A673 (cell line): Measurements from ENCODE around the gene HS3ST3A1. TPM values are rescaled to one million over a fixed set of nuclear protein-coding genes. Genes with fewer than 3 reads are reported as not detected.

ENCODE experiments used
- BruUV-seq: library from RNA; stranded (reverse); fragments of 400-500 nt; replicated peaks from 2 replicates; lab custom pipeline; 2021; lab: Mats Ljungman, UMichigan
- CTCF ChIA-PET: fragments of 300-600 bp; sonication (Branson Sonifier 250); formaldehyde crosslinking; loops from one replicate; lab custom pipeline; 2022; ENCODE audit warnings: antibody characterized with exemption; lab: Charles Lee
- POLR2A ChIA-PET: fragments of 300-600 bp; sonication (Branson Sonifier 250); formaldehyde crosslinking; loops from one replicate; lab custom pipeline; 2022; ENCODE audit warnings: antibody characterized with exemption; ENCODE audit not compliant: low non-redundant PET; lab: Charles Lee
- DNase-seq: peaks from one replicate; pipeline ENCODE4 v3.0.0-alpha.2; 2015; ENCODE audit warnings: low spot score
- H3K27ac ChIP-seq: fragments of 200-600 bp; sonication (generic); 2 replicates; pipeline ENCODE4 v1.5.1; 2016; ENCODE audit warnings: mixed run types, low read depth, mild to moderate bottlenecking, mixed read lengths, antibody characterized with exemption, low read length; ENCODE audit not compliant: poor library complexity, severe bottlenecking
- H3K27me3 ChIP-seq: fragments of 200-600 bp; sonication (generic); replicated peaks from 2 replicates; pipeline ENCODE4 v1.6.1; 2017; ENCODE audit warnings: mixed run types, low read depth, mild to moderate bottlenecking, mixed read lengths, antibody characterized with exemption, low read length; ENCODE audit not compliant: insufficient read depth, poor library complexity
- H3K36me3 ChIP-seq: fragments of 200-600 bp; sonication (generic); 2 replicates; pipeline ENCODE4 v1.6.1; 2016; ENCODE audit warnings: mixed run types, mild to moderate bottlenecking, mixed read lengths, antibody characterized with exemption, low read length; ENCODE audit not compliant: insufficient read depth, poor library complexity, severe bottlenecking
- H3K4me1 ChIP-seq: fragments of 200-600 bp; sonication (generic); 2 replicates; pipeline ENCODE4 v1.6.1; 2017; ENCODE audit warnings: mixed run types, mild to moderate bottlenecking, mixed read lengths, antibody characterized with exemption, low read length; ENCODE audit not compliant: insufficient read depth, poor library complexity, severe bottlenecking
- H3K4me3 ChIP-seq: fragments of 200-600 bp; sonication (generic); 2 replicates; pipeline ENCODE4 v1.5.1; 2016; ENCODE audit warnings: low read depth, mixed run types, mild to moderate bottlenecking, mixed read lengths, low read length; ENCODE audit not compliant: poor library complexity, severe bottlenecking
- H3K9me3 ChIP-seq: fragments of 200-600 bp; sonication (generic); 2 replicates; pipeline ENCODE4 v1.6.1; 2016; ENCODE audit warnings: mixed run types, low read depth, mild to moderate bottlenecking, mixed read lengths, antibody characterized with exemption, low read length; ENCODE audit not compliant: poor library complexity, severe bottlenecking
- EZH2 ChIP-seq: fragments of 200-600 bp; sonication (generic); IDR thresholded peaks from 2 replicates; pipeline ENCODE4 v1.6.1; 2017; ENCODE audit warnings: borderline replicate concordance, low read depth, mild to moderate bottlenecking, mixed read lengths, antibody characterized with exemption, low read length; ENCODE audit not compliant: poor library complexity, severe bottlenecking
- intact Hi-C: fragments of 100-400 bp; cut with micrococcal nuclease; formaldehyde crosslinking; loops from one replicate; pipeline ENCODE4 v1.10.0; 2022; ENCODE audit not compliant: unreplicated experiment
- total RNA-seq: library from RNA; stranded (reverse); gene quantifications from 2 replicates; pipeline ENCODE4 v1.2.3, GENCODE V29; 2021
- TF ChIP-seq, protein P1 (sequence below): fragments of 300-800, 200-600 bp; sonication (generic); conservative IDR thresholded peaks from 2 replicates; pipeline ENCODE4 v1.5.1; 2017; ENCODE audit warnings: low read depth, mild to moderate bottlenecking, antibody characterized with exemption, low read length, moderate library complexity, mixed read lengths

Gene HS3ST3A1
- total RNA-seq, 1 experiment from 2014 or later: not detected

DNA sequence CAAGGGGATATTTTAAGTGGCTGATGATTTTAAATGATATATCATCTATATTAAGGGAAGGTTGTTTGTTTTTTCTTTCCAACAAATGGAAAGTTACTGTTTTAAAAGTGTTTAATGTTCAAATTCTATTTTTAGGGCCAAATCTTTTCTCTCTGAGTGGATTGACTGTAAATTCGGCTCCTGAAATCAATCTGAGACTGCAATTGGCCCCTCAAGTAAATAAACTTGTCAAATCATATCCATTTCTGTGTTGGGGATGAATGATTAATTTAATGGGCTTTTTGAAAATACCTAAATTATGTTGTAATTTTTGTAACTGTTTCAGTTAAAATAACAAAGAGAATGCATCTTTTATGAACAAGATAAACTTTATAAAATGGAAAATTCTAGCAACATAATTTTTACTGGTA, 2.6 kb downstream of the HS3ST3A1 start:
- no peaks in the 10 kb centered on the region for H3K9me3 ChIP-seq
- TF ChIP-seq EZH2: no peak
- TF ChIP-seq, protein P1, sequence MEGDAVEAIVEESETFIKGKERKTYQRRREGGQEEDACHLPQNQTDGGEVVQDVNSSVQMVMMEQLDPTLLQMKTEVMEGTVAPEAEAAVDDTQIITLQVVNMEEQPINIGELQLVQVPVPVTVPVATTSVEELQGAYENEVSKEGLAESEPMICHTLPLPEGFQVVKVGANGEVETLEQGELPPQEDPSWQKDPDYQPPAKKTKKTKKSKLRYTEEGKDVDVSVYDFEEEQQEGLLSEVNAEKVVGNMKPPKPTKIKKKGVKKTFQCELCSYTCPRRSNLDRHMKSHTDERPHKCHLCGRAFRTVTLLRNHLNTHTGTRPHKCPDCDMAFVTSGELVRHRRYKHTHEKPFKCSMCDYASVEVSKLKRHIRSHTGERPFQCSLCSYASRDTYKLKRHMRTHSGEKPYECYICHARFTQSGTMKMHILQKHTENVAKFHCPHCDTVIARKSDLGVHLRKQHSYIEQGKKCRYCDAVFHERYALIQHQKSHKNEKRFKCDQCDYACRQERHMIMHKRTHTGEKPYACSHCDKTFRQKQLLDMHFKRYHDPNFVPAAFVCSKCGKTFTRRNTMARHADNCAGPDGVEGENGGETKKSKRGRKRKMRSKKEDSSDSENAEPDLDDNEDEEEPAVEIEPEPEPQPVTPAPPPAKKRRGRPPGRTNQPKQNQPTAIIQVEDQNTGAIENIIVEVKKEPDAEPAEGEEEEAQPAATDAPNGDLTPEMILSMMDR: no peak
- no peaks in the 10 kb centered on the region for H3K4me1 ChIP-seq
- BruUV-seq: no TSS peak
- no peak overlapping the region for H3K4me3 ChIP-seq
- POLR2A ChIA-PET: no interaction called here
- CTCF ChIA-PET: no interaction called here
- no peaks in the 10 kb centered on the region for H3K36me3 ChIP-seq
- DNase-seq: no peak
- no peak overlapping the region for H3K27ac ChIP-seq
- intact Hi-C loops: loop anchor here (5.0 to 10.0 kb wide), 4 partner anchors 46 to 1906 kb away; no protein-coding TSS in a partner anchor
- peaks cover 61% of the 10 kb centered on the region for H3K27me3 ChIP-seq

DNA sequence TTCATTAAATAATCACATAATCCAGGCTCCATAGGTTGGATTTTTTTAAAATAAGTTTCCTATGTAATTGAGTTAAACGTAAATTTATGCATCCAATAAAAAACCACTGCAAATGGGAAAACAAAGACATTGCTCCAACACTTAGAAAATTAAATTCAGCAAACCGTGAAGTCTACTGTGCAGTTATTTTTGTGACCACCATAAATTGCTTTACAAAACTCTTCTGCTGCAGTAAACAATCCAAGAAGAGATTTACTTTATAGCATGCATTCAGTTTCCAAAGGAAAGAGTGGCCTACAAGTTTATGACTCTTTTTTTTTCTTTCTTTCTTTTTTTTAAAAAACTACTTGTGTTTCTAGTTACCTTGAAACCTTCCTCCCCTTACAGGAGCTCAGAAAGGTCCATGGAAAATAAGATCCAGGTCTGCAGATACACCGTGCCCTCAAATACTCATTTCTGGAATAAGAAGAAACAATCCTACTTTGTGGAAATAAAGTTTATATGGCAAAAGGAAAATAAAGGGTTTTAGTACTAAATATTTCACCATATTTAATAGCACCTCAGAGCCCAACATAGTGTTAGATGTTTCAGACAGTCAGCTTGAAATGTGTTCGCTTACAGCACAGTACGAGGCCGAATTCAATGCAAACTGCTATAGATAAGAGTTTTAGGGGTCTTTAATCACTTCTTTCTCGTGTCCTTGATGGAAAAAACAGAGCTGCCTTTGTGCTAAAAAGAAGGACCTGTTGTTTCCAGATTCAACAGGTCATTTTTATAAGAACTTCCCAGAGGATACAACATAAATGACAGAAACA, 3.2 kb downstream of the HS3ST3A1 start:
- intact Hi-C loops: loop anchor here (5.0 to 10.0 kb wide), 4 partner anchors 46 to 1906 kb away; no protein-coding TSS in a partner anchor
- CTCF ChIA-PET: interaction anchor here (0.6 kb wide), 1 partner anchor 201 kb away, joined by 3 read pairs; no protein-coding TSS in a partner anchor

DNA sequence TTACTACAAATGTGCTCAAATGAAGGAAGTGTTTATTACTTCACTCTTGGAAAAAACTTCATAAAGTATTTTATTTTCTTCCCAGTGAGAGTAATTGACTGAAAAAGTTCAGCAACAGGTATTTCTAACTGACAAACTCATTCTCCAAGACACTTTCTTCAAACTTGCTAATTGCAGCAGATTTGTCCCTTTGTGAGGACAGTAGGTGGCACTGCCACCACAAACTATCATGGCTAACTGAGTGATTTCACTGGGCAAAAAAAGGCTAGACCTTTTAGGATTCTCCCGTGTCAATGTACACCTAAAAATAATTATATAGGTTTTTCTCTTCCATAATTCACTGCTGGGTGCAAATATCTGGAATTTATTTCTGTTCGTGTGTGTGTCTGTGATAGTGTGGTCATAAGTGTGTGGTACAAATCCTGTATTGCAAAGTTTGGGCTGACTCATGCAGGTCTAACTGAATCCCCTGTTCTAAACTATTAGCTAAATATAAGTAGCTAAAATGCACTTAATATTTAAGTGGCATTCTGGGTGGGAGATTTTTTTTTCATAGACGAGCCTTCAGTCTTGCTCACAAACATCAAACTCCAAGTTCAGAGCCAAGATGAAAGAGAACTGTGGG, 3.9 kb downstream of the HS3ST3A1 start:
- ChIA-PET POLR2A (no interaction called here), CTCF (interaction anchor here (0.6 kb wide), 2 partner anchors 202 to 1328 kb away, joined by 3 read pairs; no protein-coding TSS in a partner anchor)
- no peaks in the 10 kb centered on the region for H3K4me1 ChIP-seq
- no peak for TF ChIP-seq EZH2
- TF ChIP-seq, protein P1: peak; percentile 66
- BruUV-seq: no TSS peak
- H3K27me3 ChIP-seq: peaks cover 57% of the 10 kb centered on the region
- no peak overlapping the region for H3K27ac ChIP-seq
- H3K36me3 ChIP-seq: no peaks in the 10 kb centered on the region
- H3K9me3 ChIP-seq: no peaks in the 10 kb centered on the region
- DNase-seq: peak; percentile 33
- H3K4me3 ChIP-seq: no peak overlapping the region
- intact Hi-C loops: loop anchor here (1.0 to 10.0 kb wide), 5 partner anchors 47 to 1907 kb away; no protein-coding TSS in a partner anchor

More for the DNA sequence above, 3.2 kb downstream of the HS3ST3A1 start:
- Histone ChIP-seq H3K27me3 (peaks cover 61% of the 10 kb centered on the region), H3K9me3 (no peaks in the 10 kb centered on the region), H3K4me1 (no peaks in the 10 kb centered on the region), H3K27ac (no peak overlapping the region), H3K36me3 (no peaks in the 10 kb centered on the region), H3K4me3 (no peak overlapping the region)
- no TSS peak for BruUV-seq
- TF ChIP-seq, protein P1: no peak
- no peak for TF ChIP-seq EZH2
- no peak for DNase-seq
- POLR2A ChIA-PET: no interaction called here
